BJ (cell line): ENCODE measurements around the gene YRDC. TPM values are rescaled to one million over a fixed set of nuclear protein-coding genes. Genes with fewer than 3 reads are reported as not detected.

ENCODE experiments used
- CTCF ChIA-PET: fragments of 350-600 bp; formaldehyde crosslinking; extraction: SDS; loops from one replicate; lab custom pipeline; 2021; ENCODE audit warnings: antibody characterized with exemption, inconsistent platforms; lab: Yijun Ruan, JAX
- POLR2A ChIA-PET: fragments of 300-600 bp; sonication (Branson Sonifier 250); formaldehyde crosslinking; extraction: SDS; loops from one replicate; lab custom pipeline; 2021; ENCODE audit warnings: antibody characterized with exemption; lab: Charles Lee
- DNase-seq: peaks from one replicate; pipeline ENCODE4 v3.0.0-alpha.2; 2011; ENCODE audit warnings: low read depth
- H3K27me3 ChIP-seq: 2 replicates; pipeline ENCODE4 v1.6.0; 2011; ENCODE audit warnings: low read length; ENCODE audit not compliant: control insufficient read depth, insufficient read depth
- H3K36me3 ChIP-seq: 2 replicates; pipeline ENCODE4 v1.5.1; 2011; ENCODE audit warnings: low read length; ENCODE audit not compliant: control insufficient read depth, insufficient read depth
- H3K4me3 ChIP-seq: 2 replicates; pipeline ENCODE4 v1.5.1; 2011; ENCODE audit warnings: low read depth, mild to moderate bottlenecking, control low read depth, low read length
- polyA plus RNA-seq: library from polyadenylated mRNA; depleted of rRNA; stranded (reverse); fragments of >200 nt; gene quantifications from 2 replicates; pipeline ENCODE4 v1.2.3, GENCODE V29; 2011
- TF ChIP-seq, protein P1 (sequence below): IDR thresholded peaks from 2 replicates; pipeline ENCODE4 v1.5.1; 2011; ENCODE audit warnings: low read depth, mild to moderate bottlenecking, control low read depth, inconsistent platforms, low read length, moderate library complexity; ENCODE audit not compliant: insufficient read depth

YRDC gene
- polyA plus RNA-seq, 1 experiment: 19.8 TPM

DNA sequence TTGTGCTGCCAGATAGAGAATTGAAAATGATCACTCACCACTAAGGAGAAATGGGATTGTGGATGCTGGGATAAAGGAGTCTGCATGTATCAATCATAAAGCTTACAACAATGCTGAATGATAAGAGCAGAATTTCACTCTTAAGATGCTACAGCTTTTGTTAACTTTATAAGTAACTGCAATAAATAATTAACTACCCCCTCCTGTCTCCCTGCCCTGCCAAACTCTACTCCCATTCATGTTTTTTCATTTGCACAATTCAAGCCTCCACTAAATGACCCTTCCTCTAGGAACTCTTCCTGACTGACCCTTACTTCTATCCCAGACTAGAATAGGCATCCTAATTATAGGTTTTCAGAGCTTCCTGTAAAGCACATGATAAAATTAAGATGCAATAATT is 36.5 kb upstream of the YRDC start:
- TF ChIP-seq, protein P1, sequence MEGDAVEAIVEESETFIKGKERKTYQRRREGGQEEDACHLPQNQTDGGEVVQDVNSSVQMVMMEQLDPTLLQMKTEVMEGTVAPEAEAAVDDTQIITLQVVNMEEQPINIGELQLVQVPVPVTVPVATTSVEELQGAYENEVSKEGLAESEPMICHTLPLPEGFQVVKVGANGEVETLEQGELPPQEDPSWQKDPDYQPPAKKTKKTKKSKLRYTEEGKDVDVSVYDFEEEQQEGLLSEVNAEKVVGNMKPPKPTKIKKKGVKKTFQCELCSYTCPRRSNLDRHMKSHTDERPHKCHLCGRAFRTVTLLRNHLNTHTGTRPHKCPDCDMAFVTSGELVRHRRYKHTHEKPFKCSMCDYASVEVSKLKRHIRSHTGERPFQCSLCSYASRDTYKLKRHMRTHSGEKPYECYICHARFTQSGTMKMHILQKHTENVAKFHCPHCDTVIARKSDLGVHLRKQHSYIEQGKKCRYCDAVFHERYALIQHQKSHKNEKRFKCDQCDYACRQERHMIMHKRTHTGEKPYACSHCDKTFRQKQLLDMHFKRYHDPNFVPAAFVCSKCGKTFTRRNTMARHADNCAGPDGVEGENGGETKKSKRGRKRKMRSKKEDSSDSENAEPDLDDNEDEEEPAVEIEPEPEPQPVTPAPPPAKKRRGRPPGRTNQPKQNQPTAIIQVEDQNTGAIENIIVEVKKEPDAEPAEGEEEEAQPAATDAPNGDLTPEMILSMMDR: no peak
- H3K27me3 ChIP-seq: no peaks in the 10 kb centered on the region
- no peak for DNase-seq
- peaks cover 4% of the 10 kb centered on the region for H3K36me3 ChIP-seq
- no peak overlapping the region for H3K4me3 ChIP-seq
- CTCF ChIA-PET: interaction anchor here (0.6 to 1.2 kb wide), 3 partner anchors 9 to 28 kb away, joined by 3 read pairs; partner anchors contain the start of gene MTF1
- POLR2A ChIA-PET: no interaction called here

- TF ChIP-seq, protein P1: no peak
- DNase-seq: no peak
- Histone ChIP-seq H3K36me3 (peaks cover 12% of the 10 kb centered on the region), H3K4me3 (no peak overlapping the region), H3K27me3 (no peaks in the 10 kb centered on the region)
- ChIA-PET CTCF (no interaction called here), POLR2A (no interaction called here)
Measured at GRCh38 chr1:37841652-37842051, 33.6 kb upstream of the YRDC start.

GRCh38 chr1:37840711-37841110 is 32.7 kb upstream of the YRDC start:
- H3K4me3 ChIP-seq: no peak overlapping the region
- TF ChIP-seq, protein P1: no peak
- ChIA-PET CTCF (interaction anchor here (1.3 kb wide), 1 partner anchor 11 kb away, joined by 4 read pairs; no protein-coding TSS in a partner anchor), POLR2A (no interaction called here)
- H3K36me3 ChIP-seq: peaks cover 14% of the 10 kb centered on the region
- DNase-seq: no peak
- no peaks in the 10 kb centered on the region for H3K27me3 ChIP-seq

DNA sequence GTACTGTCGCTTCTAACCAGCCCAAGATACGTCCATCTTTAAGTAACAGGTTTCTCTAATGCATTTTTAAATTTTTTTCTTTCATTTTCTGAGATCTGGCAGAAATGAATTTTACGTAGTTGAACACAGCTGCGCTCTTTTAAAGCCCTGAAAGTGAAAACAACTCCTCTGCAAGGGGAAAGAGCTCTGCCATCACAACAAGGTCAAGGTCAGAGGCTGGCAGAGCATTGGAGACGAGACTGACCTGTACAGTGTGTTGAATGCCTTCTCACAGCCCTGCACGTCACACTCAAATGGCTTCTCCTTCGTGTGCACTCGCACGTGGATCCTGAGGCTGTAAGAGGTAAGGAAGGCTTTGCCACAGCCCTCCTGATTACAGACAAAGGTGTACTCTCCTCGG is 31.7 kb upstream of the YRDC start:
- ChIA-PET CTCF (interaction anchor here (1.3 to 1.4 kb wide), 2 partner anchors 10 to 12 kb away, joined by 4 to 7 read pairs; no protein-coding TSS in a partner anchor), POLR2A (no interaction called here)

GRCh38 chr1:37836788-37837187 is 28.8 kb upstream of the YRDC start:
- no peak for DNase-seq
- POLR2A ChIA-PET: no interaction called here
- H3K36me3 ChIP-seq: peaks cover 26% of the 10 kb centered on the region
- H3K4me3 ChIP-seq: no peak overlapping the region
- CTCF ChIA-PET: interaction anchor here (1.6 kb wide), 1 partner anchor 23 kb away, joined by 4 read pairs; the partner anchor contains the start of gene MTF1
- H3K27me3 ChIP-seq: no peaks in the 10 kb centered on the region
- TF ChIP-seq, protein P1: no peak

More for the DNA sequence above, 31.7 kb upstream of the YRDC start:
- no peak for DNase-seq
- H3K27me3 ChIP-seq: no peaks in the 10 kb centered on the region
- TF ChIP-seq, protein P1: no peak
- peaks cover 17% of the 10 kb centered on the region for H3K36me3 ChIP-seq
- H3K4me3 ChIP-seq: no peak overlapping the region
